Thoracic aorta (tissue), 2 donors: ENCODE measurements around the gene EPS8. TPM values are rescaled to one million over a fixed set of nuclear protein-coding genes. Genes with fewer than 3 reads are reported as not detected.

Experiments used
- ATAC-seq: fragments of 150-250 bp; one replicate; pipeline ENCODE4 v1.8.0; 2017; ENCODE audit warnings: low read depth; ENCODE audit not compliant: insufficient number of reproducible peaks, low FRiP score
- DNase-seq: peaks from one replicate; pipeline ENCODE4 v3.0.0-alpha.2; 2020; ENCODE audit warnings: low spot score
- H3K27ac ChIP-seq, 2 donors: fragments of 200-600 bp; sonication (generic); 1 replicate in 1 of 2; 2 replicates in 1 of 2; pipeline ENCODE4 v1.5.1; 2016; ENCODE audit warnings: mild to moderate bottlenecking in 2 of 2, moderate library complexity in 2 of 2
- H3K27me3 ChIP-seq: fragments of 200-600 bp; sonication (generic); replicated peaks from 2 replicates; pipeline ENCODE4 v1.6.0; 2016; ENCODE audit warnings: mild to moderate bottlenecking; ENCODE audit not compliant: insufficient read depth
- H3K36me3 ChIP-seq: fragments of 200-600 bp; sonication (generic); one replicate; pipeline ENCODE4 v1.5.1; 2016
- H3K4me1 ChIP-seq, 2 donors: fragments of 200-600 bp; sonication (generic); 1 replicate in 1 of 2; 2 replicates in 1 of 2; pipeline versions ENCODE4 v1.5.1 to v1.6.0; 2016; ENCODE audit warnings: low read depth in 2 of 2, mild to moderate bottlenecking in 1 of 2; ENCODE audit not compliant: control insufficient read depth in 1 of 2
- H3K4me3 ChIP-seq: fragments of 200-600 bp; sonication (generic); 2 replicates; pipeline ENCODE4 v1.5.1; 2016; ENCODE audit warnings: mild to moderate bottlenecking
- H3K9me3 ChIP-seq: fragments of 200-600 bp; sonication (generic); 2 replicates; pipeline ENCODE4 v1.5.1; 2016
- CTCF ChIP-seq: fragments of 200-600 bp; sonication (generic); IDR thresholded peaks from one replicate; pipeline ENCODE4 v1.5.1; 2019; ENCODE audit warnings: antibody characterized with exemption
- total RNA-seq, 2 donors: library from RNA; depleted of rRNA; stranded (reverse); fragments of >200 nt; gene quantifications; one replicate each; pipeline versions ENCODE4 v1.1.0 to v1.2.3, GENCODE V29; 2016

The EPS8 gene
- total RNA-seq, 2 donors from 2014 or later: 139 to 188 TPM

GRCh38 chr12:15757553-15758255 lies 31.5 kb downstream of the EPS8 start:
- ATAC-seq: no peak
- Histone ChIP-seq H3K9me3 (no peaks in the 10 kb centered on the region), H3K36me3 (no peaks in the 10 kb centered on the region), H3K4me1 (peaks cover 12 to 55% of the 10 kb centered on the region in 2 donors), H3K27me3 (no peaks in the 10 kb centered on the region), H3K4me3 (no peak overlapping the region), H3K27ac (no peak overlapping the region)
- DNase-seq: peak; percentile 6
- no peak for TF ChIP-seq CTCF

GRCh38 chr12:15756822-15757221 lies 32.4 kb downstream of the EPS8 start:
- no peak for TF ChIP-seq CTCF
- no peak overlapping the region for H3K27ac ChIP-seq
- H3K9me3 ChIP-seq: no peaks in the 10 kb centered on the region
- H3K27me3 ChIP-seq: no peaks in the 10 kb centered on the region
- H3K4me3 ChIP-seq: no peak overlapping the region
- no peak for ATAC-seq
- H3K36me3 ChIP-seq: no peaks in the 10 kb centered on the region
- H3K4me1 ChIP-seq: peaks cover 12 to 50% of the 10 kb centered on the region in 2 donors
- no peak for DNase-seq

DNA sequence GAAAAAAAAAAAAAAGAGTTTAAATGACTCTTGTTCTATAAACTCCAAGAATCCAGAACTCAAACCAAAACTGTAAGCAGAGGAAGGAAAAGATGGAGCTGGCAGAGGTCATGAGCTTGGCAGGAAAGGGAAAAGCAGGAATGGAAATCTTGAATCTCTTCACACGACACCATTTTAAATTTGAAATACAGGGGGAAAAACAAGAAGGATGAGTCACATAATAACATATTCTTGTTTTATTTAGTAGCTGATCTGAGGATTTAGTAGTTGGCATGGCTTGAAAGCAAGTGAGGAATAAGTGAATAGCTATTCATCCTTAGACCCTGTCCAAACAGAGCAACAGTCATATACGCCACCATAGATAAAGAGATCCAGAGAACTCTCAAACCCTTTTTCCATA lies 35.0 kb downstream of the EPS8 start:
- Histone ChIP-seq H3K27ac (peak overlapping the region in 1 of 2 donors; percentile 36), H3K4me3 (no peak overlapping the region), H3K27me3 (no peaks in the 10 kb centered on the region), H3K4me1 (peaks cover 33 to 76% of the 10 kb centered on the region in 2 donors), H3K36me3 (no peaks in the 10 kb centered on the region), H3K9me3 (no peaks in the 10 kb centered on the region)
- DNase-seq (no peak), ATAC-seq (peak; percentile 43)
- TF ChIP-seq CTCF: no peak

DNA sequence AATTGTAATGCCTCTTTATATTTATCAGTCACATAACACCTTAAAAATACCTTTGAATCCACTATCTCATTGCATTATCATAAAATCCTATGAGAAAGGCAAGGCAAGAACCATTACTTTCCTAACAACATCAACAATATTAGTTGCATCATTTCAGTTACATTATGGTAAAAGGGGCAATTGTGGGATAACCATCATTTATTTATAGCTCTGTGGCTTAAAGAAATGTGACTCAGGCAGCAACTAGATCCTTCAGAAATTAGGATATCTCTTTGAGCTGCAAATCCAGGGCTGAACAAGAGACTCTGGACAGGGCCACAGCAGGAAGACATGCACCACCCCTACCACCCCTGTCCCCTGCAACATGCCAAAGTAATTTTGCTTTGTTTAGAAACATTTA lies 36.4 kb downstream of the EPS8 start:
- ATAC-seq (no peak), DNase-seq (no peak)
- H3K27me3 ChIP-seq: no peaks in the 10 kb centered on the region
- H3K4me3 ChIP-seq: no peak overlapping the region
- no peak for TF ChIP-seq CTCF
- H3K9me3 ChIP-seq: no peaks in the 10 kb centered on the region
- H3K27ac ChIP-seq: no peak overlapping the region
- no peaks in the 10 kb centered on the region for H3K36me3 ChIP-seq
- H3K4me1 ChIP-seq: peaks cover 46 to 87% of the 10 kb centered on the region in 2 donors

- ATAC-seq: no peak
- no peak overlapping the region for H3K4me3 ChIP-seq
- no peak for TF ChIP-seq CTCF
- peaks cover 53 to 87% of the 10 kb centered on the region in 2 donors for H3K4me1 ChIP-seq
- H3K27me3 ChIP-seq: no peaks in the 10 kb centered on the region
- DNase-seq: no peak
- no peak overlapping the region for H3K27ac ChIP-seq
- no peaks in the 10 kb centered on the region for H3K9me3 ChIP-seq
- H3K36me3 ChIP-seq: no peaks in the 10 kb centered on the region
Measured at GRCh38 chr12:15751741-15752140, 37.4 kb downstream of the EPS8 start.
